ENCODE measurements around the gene NFYC. TPM values are rescaled to one million over a fixed set of nuclear protein-coding genes. Genes with fewer than 3 reads are reported as not detected.

The NFYC gene
- total RNA-seq, 1 experiment from 2014 or later: 83.0 TPM

DNA sequence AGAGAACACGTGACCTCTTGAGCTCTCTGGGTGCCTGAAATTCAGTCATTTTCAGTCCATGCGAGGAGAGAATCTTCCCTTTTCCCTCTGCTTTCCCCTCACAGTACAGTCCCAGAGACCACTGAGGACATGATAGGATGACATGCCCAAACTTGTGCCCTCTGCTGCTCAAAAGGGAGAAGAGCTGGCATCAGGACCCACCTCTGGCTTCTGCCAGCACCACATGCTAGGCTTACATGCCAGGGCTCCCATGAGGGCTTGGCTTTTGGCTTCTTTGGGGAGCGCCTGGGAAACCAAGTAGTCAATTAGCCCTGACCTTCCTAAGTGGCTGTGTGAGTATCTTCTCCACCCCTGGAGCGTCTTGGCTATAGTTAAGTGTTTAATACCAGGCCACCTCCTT is 78.3 kb downstream of the NFYC start:
- H3K36me3 ChIP-seq (ENCODE audit: insufficient read depth, low read length, poor library complexity, severe bottlenecking): peaks cover 40% of the 10 kb centered on the region
- no peaks in the 10 kb centered on the region for H3K9me3 ChIP-seq (ENCODE audit: low read depth, low read length, poor library complexity, severe bottlenecking)
- CTCF ChIA-PET: no interaction called here
- intact Hi-C loops (cut with micrococcal nuclease; ENCODE audit: unreplicated experiment): loop anchor here (5.0 kb wide), 1 partner anchor 182 kb away; no protein-coding TSS in a partner anchor
- no peaks in the 10 kb centered on the region for H3K27me3 ChIP-seq (replicated peaks; ENCODE audit: insufficient read depth, low read depth, low read length, poor library complexity)
- POLR2A ChIA-PET (ENCODE audit: low non-redundant PET): no interaction called here
- DNase-seq (ENCODE audit: low spot score): peak; percentile 21
- BruUV-seq (replicated peaks): no TSS peak
- no peak overlapping the region for H3K4me3 ChIP-seq (ENCODE audit: low read depth, low read length, poor library complexity, severe bottlenecking)
- H3K4me1 ChIP-seq (ENCODE audit: insufficient read depth, low read length, poor library complexity, severe bottlenecking): peaks cover 1% of the 10 kb centered on the region
- no peak overlapping the region for H3K27ac ChIP-seq (ENCODE audit: low read depth, low read length, poor library complexity, severe bottlenecking)
- TF ChIP-seq EZH2 (IDR thresholded peaks at IDR 0.05; ENCODE audit: borderline replicate concordance, low read depth, low read length, poor library complexity, severe bottlenecking): no peak
- TF ChIP-seq, protein P1, sequence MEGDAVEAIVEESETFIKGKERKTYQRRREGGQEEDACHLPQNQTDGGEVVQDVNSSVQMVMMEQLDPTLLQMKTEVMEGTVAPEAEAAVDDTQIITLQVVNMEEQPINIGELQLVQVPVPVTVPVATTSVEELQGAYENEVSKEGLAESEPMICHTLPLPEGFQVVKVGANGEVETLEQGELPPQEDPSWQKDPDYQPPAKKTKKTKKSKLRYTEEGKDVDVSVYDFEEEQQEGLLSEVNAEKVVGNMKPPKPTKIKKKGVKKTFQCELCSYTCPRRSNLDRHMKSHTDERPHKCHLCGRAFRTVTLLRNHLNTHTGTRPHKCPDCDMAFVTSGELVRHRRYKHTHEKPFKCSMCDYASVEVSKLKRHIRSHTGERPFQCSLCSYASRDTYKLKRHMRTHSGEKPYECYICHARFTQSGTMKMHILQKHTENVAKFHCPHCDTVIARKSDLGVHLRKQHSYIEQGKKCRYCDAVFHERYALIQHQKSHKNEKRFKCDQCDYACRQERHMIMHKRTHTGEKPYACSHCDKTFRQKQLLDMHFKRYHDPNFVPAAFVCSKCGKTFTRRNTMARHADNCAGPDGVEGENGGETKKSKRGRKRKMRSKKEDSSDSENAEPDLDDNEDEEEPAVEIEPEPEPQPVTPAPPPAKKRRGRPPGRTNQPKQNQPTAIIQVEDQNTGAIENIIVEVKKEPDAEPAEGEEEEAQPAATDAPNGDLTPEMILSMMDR (conservative IDR thresholded peaks at IDR 0.05; ENCODE audit: low read depth, low read length): peak; percentile 51

- Histone ChIP-seq H3K27me3 (replicated peaks; ENCODE audit: insufficient read depth, low read depth, low read length, poor library complexity) (no peaks in the 10 kb centered on the region), H3K36me3 (ENCODE audit: insufficient read depth, low read length, poor library complexity, severe bottlenecking) (peaks cover 40% of the 10 kb centered on the region), H3K4me3 (ENCODE audit: low read depth, low read length, poor library complexity, severe bottlenecking) (no peak overlapping the region), H3K4me1 (ENCODE audit: insufficient read depth, low read length, poor library complexity, severe bottlenecking) (no peaks in the 10 kb centered on the region), H3K27ac (ENCODE audit: low read depth, low read length, poor library complexity, severe bottlenecking) (no peak overlapping the region), H3K9me3 (ENCODE audit: low read depth, low read length, poor library complexity, severe bottlenecking) (no peaks in the 10 kb centered on the region)
- ChIA-PET CTCF (no interaction called here), POLR2A (ENCODE audit: low non-redundant PET) (no interaction called here)
- BruUV-seq (replicated peaks): no TSS peak
- TF ChIP-seq, protein P1 (conservative IDR thresholded peaks at IDR 0.05; ENCODE audit: low read depth, low read length): 0 out of 2 replicates have a peak, but pooled peaks have one; percentile 21
- TF ChIP-seq EZH2 (IDR thresholded peaks at IDR 0.05; ENCODE audit: borderline replicate concordance, low read depth, low read length, poor library complexity, severe bottlenecking): no peak
- no peak for DNase-seq (ENCODE audit: low spot score)
- intact Hi-C loops (cut with micrococcal nuclease; ENCODE audit: unreplicated experiment): loop anchor here (5.0 kb wide), 1 partner anchor 182 kb away; no protein-coding TSS in a partner anchor
Measured at GRCh38 chr1:40770296-40771070, 79.0 kb downstream of the NFYC start.

DNA sequence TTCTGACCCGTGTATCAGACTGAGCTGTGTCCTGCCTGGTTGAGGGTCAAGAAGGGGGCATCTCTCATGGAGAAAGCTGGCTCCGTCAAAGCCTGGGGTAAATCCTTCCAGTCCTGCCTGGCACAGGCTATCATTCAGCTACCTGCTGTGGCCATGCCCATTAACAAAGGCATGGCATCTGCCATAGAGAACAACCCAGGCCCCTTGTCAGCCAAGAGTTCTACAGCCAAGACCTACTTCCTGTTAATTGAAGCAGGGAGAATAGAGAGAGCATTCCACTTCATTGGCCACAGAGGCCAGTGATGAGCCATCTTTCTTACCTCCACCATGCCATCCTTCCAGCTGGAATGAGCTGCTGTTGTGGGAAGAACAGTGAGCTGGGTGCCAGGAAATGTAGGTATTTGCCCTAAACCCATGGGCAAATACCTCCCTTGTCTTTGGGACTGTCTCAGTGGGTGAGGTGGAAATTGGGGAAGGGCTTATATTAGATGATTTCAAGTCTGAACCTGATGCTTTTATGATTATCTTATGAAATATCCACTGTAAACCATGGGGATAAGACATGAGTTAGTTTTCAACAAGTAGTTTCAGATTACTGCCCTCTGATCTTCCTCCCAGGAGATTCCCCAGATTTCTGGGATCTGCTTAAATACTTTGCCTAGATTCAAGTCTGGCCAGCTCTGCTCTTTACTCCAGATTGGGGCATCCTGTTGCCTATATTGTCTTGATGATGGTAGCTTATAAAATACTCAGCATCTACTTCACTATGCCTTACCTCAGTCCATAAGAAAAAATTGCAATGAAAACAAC is 80.8 kb downstream of the NFYC start:
- Histone ChIP-seq H3K4me1 (ENCODE audit: insufficient read depth, low read length, poor library complexity, severe bottlenecking) (no peaks in the 10 kb centered on the region), H3K27me3 (replicated peaks; ENCODE audit: insufficient read depth, low read depth, low read length, poor library complexity) (no peaks in the 10 kb centered on the region), H3K9me3 (ENCODE audit: low read depth, low read length, poor library complexity, severe bottlenecking) (peaks cover 13% of the 10 kb centered on the region), H3K36me3 (ENCODE audit: insufficient read depth, low read length, poor library complexity, severe bottlenecking) (peaks cover 27% of the 10 kb centered on the region), H3K27ac (ENCODE audit: low read depth, low read length, poor library complexity, severe bottlenecking) (no peak overlapping the region), H3K4me3 (ENCODE audit: low read depth, low read length, poor library complexity, severe bottlenecking) (no peak overlapping the region)
- POLR2A ChIA-PET (ENCODE audit: low non-redundant PET): interaction anchor here (0.7 kb wide), 1 partner anchor 10 kb away, joined by 7 read pairs; no protein-coding TSS in a partner anchor
- TF ChIP-seq, protein P1 (conservative IDR thresholded peaks at IDR 0.05; ENCODE audit: low read depth, low read length): no peak
- no peak for TF ChIP-seq EZH2 (IDR thresholded peaks at IDR 0.05; ENCODE audit: borderline replicate concordance, low read depth, low read length, poor library complexity, severe bottlenecking)
- intact Hi-C loops (cut with micrococcal nuclease; ENCODE audit: unreplicated experiment): loop anchor here (5.0 kb wide), 1 partner anchor 180 kb away; no protein-coding TSS in a partner anchor
- CTCF ChIA-PET: no interaction called here
- no peak for DNase-seq (ENCODE audit: low spot score)
- no TSS peak for BruUV-seq (replicated peaks)
